ENCODE measurements around the gene GXYLT1. TPM values are rescaled to one million over a fixed set of nuclear protein-coding genes. Genes with fewer than 3 reads are reported as not detected.
A peak's percentile ranks its signal among the peaks of the same experiment; 100 is the strongest.

The GXYLT1 gene
- total and polyA plus RNA-seq, 2 experiments from 2014 or later, result 13.7 to 14.6 TPM

DNA sequence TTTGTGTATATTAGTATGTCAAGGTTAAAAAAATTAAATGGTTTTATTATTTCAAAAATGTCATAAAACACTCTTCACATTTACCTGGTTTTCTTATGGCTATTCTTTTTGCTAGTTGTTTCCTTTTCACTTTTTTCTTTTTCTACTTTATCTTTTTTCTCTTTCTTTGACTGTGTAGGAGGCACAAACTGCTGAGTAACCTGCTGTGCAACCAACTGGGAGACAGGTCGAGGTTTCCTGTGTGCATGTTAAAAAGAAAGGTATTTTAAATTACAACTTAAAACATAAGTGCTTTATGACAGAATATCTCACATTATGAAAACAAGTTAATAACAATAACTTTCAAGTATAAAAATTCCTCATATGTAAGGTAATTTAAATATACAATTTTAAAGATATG lies 16.9 kb upstream of the GXYLT1 start:
- no peak overlapping the region for H3K4me2 ChIP-seq (ENCODE audit: unreplicated experiment)
- peaks cover 16% of the 10 kb centered on the region for H3K4me1 ChIP-seq (ENCODE audit: insufficient read depth)
- in situ Hi-C loops (cut with MboI), result no loop called here
- H3K27me3 ChIP-seq (replicated peaks; ENCODE audit: insufficient read depth), result no peaks in the 10 kb centered on the region
- no peak overlapping the region for H2AFZ ChIP-seq
- no peak overlapping the region for H3K27ac ChIP-seq
- TF ChIP-seq EZH2phosphoT487 (IDR thresholded peaks at IDR 0.05; ENCODE audit: insufficient read depth, low read depth), result no peak
- TF ChIP-seq EZH2 (IDR thresholded peaks at IDR 0.05; ENCODE audit: insufficient read depth, poor library complexity, severe bottlenecking), result no peak
- DNase-seq, result no peak
- H3K9me2 ChIP-seq (ENCODE audit: insufficient read depth), result no peaks in the 10 kb centered on the region
- H3K79me2 ChIP-seq (ENCODE audit: insufficient read depth), result peaks cover 38% of the 10 kb centered on the region
- no peak overlapping the region for H3K4me3 ChIP-seq
- H3K9ac ChIP-seq, result no peak overlapping the region
- no peaks in the 10 kb centered on the region for H3K9me3 ChIP-seq (ENCODE audit: low read depth)
- H3F3A ChIP-seq (ENCODE audit: insufficient read depth), result peaks cover 25% of the 10 kb centered on the region
- peaks cover 23% of the 10 kb centered on the region for H3K36me3 ChIP-seq (ENCODE audit: low read depth)
- WGBS, 2 experiments (ENCODE audit: low coverage in 1 of 2, low lambda C conversion rate in 2 of 2, missing lambda C conversion rate in 2 of 2), result 48 to 62% methylated on average over 1 of the region's 1 CpG
- H4K20me1 ChIP-seq (ENCODE audit: insufficient read depth), result no peaks in the 10 kb centered on the region

DNA sequence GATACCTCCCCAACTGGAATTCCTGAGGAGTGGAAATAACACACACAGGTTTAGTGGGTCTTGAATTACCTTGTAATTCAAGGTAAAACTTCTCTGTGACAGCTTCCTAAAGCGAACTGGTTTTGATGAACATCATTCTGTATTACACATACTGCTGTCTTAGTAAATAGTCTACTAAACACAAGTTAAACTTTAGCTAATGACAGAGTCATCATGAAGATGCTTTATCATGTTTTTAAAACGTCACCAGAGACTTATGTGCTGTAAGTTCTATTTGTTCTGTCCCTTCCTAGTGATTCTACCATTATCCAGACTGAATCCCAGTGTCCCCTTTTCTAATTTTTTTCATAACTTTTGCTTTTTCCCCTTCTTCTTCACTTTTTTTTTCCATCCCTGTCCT lies 11.6 kb upstream of the GXYLT1 start:
- Histone ChIP-seq H3K36me3 (ENCODE audit: low read depth) (peaks cover 23% of the 10 kb centered on the region), H3K27me3 (replicated peaks; ENCODE audit: insufficient read depth) (no peaks in the 10 kb centered on the region), H4K20me1 (ENCODE audit: insufficient read depth) (no peaks in the 10 kb centered on the region), H3K9me3 (ENCODE audit: low read depth) (no peaks in the 10 kb centered on the region), H3K79me2 (ENCODE audit: insufficient read depth) (peaks cover 5% of the 10 kb centered on the region; the same call in 1 of the 2 replicates), H3K27ac (no peak overlapping the region), H2AFZ (no peak overlapping the region), H3K4me2 (ENCODE audit: unreplicated experiment) (no peak overlapping the region), H3F3A (ENCODE audit: insufficient read depth) (no peaks in the 10 kb centered on the region), H3K9me2 (ENCODE audit: insufficient read depth) (no peaks in the 10 kb centered on the region), H3K9ac (no peak overlapping the region), H3K4me1 (ENCODE audit: insufficient read depth) (no peaks in the 10 kb centered on the region), H3K4me3 (no peak overlapping the region)
- TF ChIP-seq EZH2phosphoT487 (IDR thresholded peaks at IDR 0.05; ENCODE audit: insufficient read depth, low read depth) (no peak), EZH2 (IDR thresholded peaks at IDR 0.05; ENCODE audit: insufficient read depth, poor library complexity, severe bottlenecking) (no peak)
- WGBS, 2 experiments (ENCODE audit: low coverage in 1 of 2, low lambda C conversion rate in 2 of 2, missing lambda C conversion rate in 2 of 2), result 69 to 73% methylated on average over 2 of the region's 2 CpGs
- in situ Hi-C loops (cut with MboI), result no loop called here
- no peak for DNase-seq

- Histone ChIP-seq H3K79me2 (ENCODE audit: insufficient read depth) (peaks cover 35% of the 10 kb centered on the region), H3K27ac (no peak overlapping the region; the same call in 1 of the 2 replicates), H3K36me3 (ENCODE audit: low read depth) (no peaks in the 10 kb centered on the region), H3K9me2 (ENCODE audit: insufficient read depth) (no peaks in the 10 kb centered on the region), H3K4me3 (peak overlapping the region; percentile 82), H2AFZ (peak overlapping the region; percentile 89), H3K4me2 (ENCODE audit: unreplicated experiment) (peak overlapping the region; percentile 95), H3F3A (ENCODE audit: insufficient read depth) (peaks cover 23% of the 10 kb centered on the region), H4K20me1 (ENCODE audit: insufficient read depth) (no peaks in the 10 kb centered on the region), H3K9ac (peak overlapping the region; percentile 73; the same call in 1 of the 2 replicates), H3K9me3 (ENCODE audit: low read depth) (no peaks in the 10 kb centered on the region), H3K27me3 (replicated peaks; ENCODE audit: insufficient read depth) (no peaks in the 10 kb centered on the region), H3K4me1 (ENCODE audit: insufficient read depth) (peaks cover 24% of the 10 kb centered on the region)
- WGBS, 2 experiments (ENCODE audit: low coverage in 1 of 2, low lambda C conversion rate in 2 of 2, missing lambda C conversion rate in 2 of 2), result 81 to 82% methylated on average over 11 of the region's 11 CpGs
- TF ChIP-seq EZH2 (IDR thresholded peaks at IDR 0.05; ENCODE audit: insufficient read depth, poor library complexity, severe bottlenecking), result no peak
- TF ChIP-seq EZH2phosphoT487 (IDR thresholded peaks at IDR 0.05; ENCODE audit: insufficient read depth, low read depth), result no peak
- no peak for DNase-seq
- in situ Hi-C loops (cut with MboI), result loop anchor here (25.0 kb wide), 2 partner anchors 417 to 1142 kb away; no protein-coding TSS in a partner anchor
These were observed 1.0 kb upstream of the GXYLT1 start for GRCh38 chr12:42145552-42146215.

DNA sequence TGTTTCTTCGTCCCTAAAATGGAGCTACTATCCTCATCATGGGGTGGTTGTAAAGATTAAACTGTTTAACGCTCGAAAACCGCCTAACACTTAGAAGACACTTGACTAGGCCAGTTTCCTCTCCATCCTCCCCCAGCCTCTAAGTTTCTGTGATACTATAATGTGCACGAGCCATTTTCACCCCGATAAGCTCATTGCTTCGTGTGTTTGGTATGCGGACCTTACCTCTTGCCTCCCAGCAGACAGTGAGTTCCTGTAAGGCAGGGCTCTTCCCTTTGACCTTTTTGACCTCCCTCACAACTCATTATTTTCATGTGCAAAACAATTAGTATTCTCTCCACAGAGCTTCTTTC lies 499 bp upstream of the GXYLT1 start:
- Histone ChIP-seq H3K4me3 (peak overlapping the region; percentile 82), H3F3A (ENCODE audit: insufficient read depth) (peaks cover 28% of the 10 kb centered on the region), H3K27ac (peak overlapping the region; percentile 21; the same call in 1 of the 2 replicates), H4K20me1 (ENCODE audit: insufficient read depth) (no peaks in the 10 kb centered on the region), H3K4me2 (ENCODE audit: unreplicated experiment) (peak overlapping the region; percentile 95), H3K9me2 (ENCODE audit: insufficient read depth) (no peaks in the 10 kb centered on the region), H3K9ac (peak overlapping the region; percentile 73), H3K9me3 (ENCODE audit: low read depth) (no peaks in the 10 kb centered on the region), H3K27me3 (replicated peaks; ENCODE audit: insufficient read depth) (no peaks in the 10 kb centered on the region), H3K36me3 (ENCODE audit: low read depth) (no peaks in the 10 kb centered on the region), H2AFZ (peak overlapping the region; percentile 89), H3K4me1 (ENCODE audit: insufficient read depth) (peaks cover 29% of the 10 kb centered on the region), H3K79me2 (ENCODE audit: insufficient read depth) (peaks cover 40% of the 10 kb centered on the region)
- no peak for DNase-seq
- 4% methylated on average over 8 of the region's 8 CpGs for WGBS, 2 experiments (ENCODE audit: low coverage in 1 of 2, low lambda C conversion rate in 2 of 2, missing lambda C conversion rate in 2 of 2)
- TF ChIP-seq EZH2 (IDR thresholded peaks at IDR 0.05; ENCODE audit: insufficient read depth, poor library complexity, severe bottlenecking) (no peak), EZH2phosphoT487 (IDR thresholded peaks at IDR 0.05; ENCODE audit: insufficient read depth, low read depth) (no peak)
- in situ Hi-C loops (cut with MboI), result loop anchor here (25.0 kb wide), 2 partner anchors 417 to 1142 kb away; no protein-coding TSS in a partner anchor

Measured in GM23248 (cell line).